Measurements from ENCODE around the gene ZNF837.
"Not testable (repeated sequence)": the region's sequence is repeated elsewhere in the genome, so short reads cannot be mapped to it uniquely, and the experiment has no call there.

ZNF837 gene

GRCh38 chr19:58395979-58396627 lies 15.3 kb upstream of the ZNF837 start:
- DNase-seq = no peak

GRCh38 chr19:58395220-58395978 lies 14.6 kb upstream of the ZNF837 start, which contains the start of gene RNF225:
Gene RNF225 (plus strand): TSS chr19:58395656. CDS start chr19:58396090, 434 bp downstream.
- DNase-seq = no peak

- no peak for DNase-seq
Observed at GRCh38 chr19:58394821-58395219, 14.0 kb upstream of the ZNF837 start.

DNA sequence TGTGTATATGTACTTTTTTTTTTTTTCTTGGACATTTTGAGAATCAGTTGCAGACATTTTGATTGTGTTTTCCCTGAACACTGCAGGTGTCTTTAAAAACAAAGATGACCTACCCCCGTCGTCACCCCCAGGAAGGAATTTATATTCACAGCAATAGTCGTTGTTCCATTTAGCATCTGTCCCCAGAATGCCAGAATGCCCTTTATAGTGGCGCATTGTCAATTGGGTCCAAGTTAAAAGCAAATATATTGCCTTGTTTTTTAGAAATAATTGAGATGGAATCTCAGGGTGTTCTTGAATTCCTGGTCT lies 12.8 kb upstream of the ZNF837 start:
- no peak for DNase-seq

GRCh38 chr19:58392945-58393724 lies 12.3 kb upstream of the ZNF837 start:
- no peak for DNase-seq

DNA sequence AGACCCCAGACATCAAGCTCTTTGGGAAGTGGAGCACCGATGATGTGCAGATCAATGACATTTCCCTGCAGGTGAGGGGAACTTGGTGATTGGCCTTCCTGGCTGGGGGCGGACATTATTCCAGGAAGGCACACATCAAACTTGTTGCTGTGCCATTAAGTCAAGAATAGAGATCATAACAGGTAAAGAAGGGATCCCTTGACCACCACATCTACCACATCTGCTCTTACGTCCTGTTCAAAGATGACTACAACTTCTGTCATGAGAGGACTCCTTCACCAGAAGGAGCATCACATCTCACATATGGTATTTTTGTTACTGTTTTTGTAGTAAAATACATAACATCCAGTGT lies 7.3 kb upstream of the ZNF837 start:
- no peak for DNase-seq

DNA sequence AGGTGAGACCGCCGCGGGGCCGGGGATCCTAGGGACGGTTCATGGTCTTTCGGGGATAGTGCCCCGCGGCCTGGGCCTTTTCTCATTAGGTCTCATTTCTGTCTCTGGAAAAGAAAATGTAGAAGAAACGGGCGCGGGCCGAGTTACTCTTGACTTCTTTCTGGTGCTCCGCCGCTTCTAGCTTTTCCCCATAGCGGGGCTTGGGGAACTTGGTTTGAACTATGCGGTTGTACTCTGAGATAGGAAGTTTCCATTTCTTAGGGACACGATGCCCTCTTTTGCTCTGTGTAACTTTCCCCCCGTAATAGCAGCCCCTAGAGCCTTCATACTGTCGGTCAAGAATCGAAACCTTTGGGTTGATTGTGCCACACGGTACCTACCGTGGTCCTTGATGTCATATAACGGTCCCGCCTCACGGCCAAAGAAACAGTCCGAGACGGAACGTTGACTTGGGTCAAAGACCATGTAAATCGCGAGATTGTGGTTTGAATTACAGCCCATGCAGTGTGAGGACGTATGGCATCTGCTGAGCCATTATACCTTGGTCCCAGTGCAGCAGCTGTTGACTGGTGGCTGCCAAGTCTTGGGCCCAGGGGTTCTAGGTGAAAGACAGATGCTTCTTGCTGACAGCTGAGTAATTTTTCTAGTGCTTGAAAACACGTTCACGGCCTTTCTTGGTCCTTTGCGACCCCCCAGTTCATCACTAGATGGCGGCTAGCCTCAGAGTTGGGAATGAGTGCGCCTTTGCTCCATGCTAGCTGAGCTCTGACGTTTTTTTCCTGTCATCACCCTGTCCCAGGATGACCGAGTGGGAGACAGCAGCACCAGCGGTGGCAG lies 6.7 kb upstream of the ZNF837 start:
- no peak for DNase-seq

DNA sequence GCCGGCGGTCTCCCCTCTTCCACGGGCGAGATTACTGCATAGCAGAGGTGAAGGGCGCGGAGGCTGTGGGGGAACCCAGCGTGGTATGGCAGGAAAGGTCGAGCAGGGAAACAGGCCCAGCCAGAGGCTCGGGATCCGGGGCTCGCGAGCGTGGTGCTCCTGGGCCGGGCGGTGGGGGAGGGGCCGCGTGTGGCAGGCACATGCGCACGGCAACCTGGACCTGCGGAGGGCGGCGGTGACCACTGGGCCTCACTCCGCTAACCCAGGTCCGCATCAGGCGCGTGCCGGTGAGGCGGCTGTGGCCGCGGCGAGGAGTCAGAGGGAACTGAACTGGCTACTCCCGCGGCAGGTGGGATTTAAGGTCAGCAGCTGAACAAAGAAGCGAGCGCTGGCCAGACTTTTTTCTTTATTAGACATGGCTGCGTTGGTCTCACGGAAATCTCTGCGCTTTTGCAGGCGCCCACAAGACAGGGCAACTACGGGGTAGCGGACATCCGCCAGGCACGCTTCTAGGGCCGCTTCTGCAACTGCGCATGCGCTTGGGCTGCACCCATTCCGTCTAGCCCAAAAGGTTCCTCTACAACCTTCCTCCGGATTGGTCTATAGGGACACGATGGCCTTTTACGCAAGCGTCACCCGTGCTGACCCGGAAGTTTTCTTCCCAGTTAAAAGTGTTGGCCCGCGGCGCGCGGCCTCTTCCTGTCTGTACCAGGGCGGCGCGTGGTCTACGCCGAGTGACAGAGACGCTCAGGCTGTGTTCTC lies 5.9 kb upstream of the ZNF837 start, which contains the start of gene RPS5:
TSS of gene RPS5 (plus strand) at position 694 of the 762 bp plus-strand sequence. CDS start 869 bp downstream, outside the sequence.
- DNase-seq = peak; percentile 99

- DNase-seq = no peak
Observed at GRCh38 chr19:58385891-58386575, 5.2 kb upstream of the ZNF837 start.

GRCh38 chr19:58385313-58385890 lies 4.6 kb upstream of the ZNF837 start:
- DNase-seq = no peak

GRCh38 chr19:58382997-58383603 lies 2.3 kb upstream of the ZNF837 start:
- DNase-seq = no peak

DNA sequence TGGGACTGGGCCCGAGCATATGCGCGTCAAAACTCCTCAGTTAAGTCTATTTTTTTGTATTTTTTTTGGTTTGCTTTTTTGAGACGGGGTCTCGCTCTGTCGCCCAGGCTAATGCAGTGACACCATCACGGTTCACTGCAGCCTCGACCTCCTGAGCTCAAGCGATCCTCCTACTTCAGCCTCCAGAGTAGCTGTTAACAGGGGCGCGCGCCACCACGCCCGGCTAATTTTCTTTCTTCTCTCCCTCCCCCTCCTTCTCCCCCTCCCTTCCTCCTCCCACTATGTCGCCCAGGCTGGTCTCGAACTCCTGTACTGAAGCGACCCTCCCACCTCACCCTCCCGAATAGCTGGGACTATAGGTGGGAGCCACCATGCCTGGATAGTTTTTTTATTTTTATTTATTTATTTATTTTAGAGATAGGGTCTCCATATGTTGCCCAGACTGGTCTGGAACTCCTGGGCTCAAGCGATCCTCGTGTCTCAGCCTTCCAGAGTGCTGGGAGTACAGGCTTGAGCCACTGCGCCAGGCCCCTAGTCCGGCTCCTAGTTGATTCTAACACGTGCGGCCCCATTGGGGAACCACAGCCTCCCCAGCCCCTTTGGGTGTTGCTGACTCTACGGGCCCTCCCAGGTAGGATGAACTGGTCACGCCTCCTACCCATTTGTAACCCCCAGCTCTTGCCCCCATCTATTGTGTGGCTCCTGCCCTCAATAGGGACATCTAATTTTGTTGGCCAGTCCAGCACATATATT lies 806 bp upstream of the ZNF837 start:
- DNase-seq = no peak

GRCh38 chr19:58380037-58380661 lies 681 bp downstream of the ZNF837 start:
- no peak for DNase-seq

DNA sequence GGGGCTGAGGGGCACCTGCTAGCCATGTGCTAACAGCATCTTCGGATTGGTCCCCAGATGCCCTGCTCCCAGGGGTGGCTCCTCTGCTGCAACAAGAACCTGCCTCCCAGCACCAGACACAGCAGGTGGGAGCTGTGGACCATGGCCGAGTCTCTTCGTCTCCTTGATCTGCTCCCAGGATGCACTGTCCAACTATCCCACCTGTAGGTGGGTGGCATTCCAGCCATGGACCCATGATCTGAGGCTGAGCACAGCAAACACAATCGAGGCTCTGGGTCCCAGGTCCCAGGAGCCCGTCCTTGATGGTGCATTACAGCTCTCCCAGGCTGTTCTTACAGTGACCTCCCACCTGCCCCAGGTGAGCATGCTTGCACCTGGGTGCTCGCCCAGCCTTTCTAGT lies 1.6 kb downstream of the ZNF837 start:
- no peak for DNase-seq

- not testable (repeated sequence) for DNase-seq
Observed at GRCh38 chr19:58376724-58377123, 4.1 kb downstream of the ZNF837 start.

DNA sequence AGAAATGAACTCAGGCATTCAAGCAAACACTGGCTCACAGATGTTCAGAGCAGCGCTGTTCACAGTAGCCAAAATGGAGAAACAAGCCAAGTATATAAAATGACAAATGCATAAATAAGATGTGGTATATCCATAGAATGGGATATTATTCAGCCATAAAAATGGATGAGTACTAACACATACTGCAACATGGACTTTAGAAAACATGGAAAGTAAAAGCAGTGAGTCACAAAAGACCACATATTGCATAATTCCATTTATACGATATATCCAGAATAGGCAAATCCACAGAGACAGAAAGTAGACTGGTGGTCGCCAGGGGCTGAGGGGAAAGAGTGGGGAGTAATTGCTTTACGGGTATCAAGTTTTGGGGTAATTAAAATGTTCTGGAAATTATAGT lies 6.6 kb downstream of the ZNF837 start:
- DNase-seq = no peak

DNA sequence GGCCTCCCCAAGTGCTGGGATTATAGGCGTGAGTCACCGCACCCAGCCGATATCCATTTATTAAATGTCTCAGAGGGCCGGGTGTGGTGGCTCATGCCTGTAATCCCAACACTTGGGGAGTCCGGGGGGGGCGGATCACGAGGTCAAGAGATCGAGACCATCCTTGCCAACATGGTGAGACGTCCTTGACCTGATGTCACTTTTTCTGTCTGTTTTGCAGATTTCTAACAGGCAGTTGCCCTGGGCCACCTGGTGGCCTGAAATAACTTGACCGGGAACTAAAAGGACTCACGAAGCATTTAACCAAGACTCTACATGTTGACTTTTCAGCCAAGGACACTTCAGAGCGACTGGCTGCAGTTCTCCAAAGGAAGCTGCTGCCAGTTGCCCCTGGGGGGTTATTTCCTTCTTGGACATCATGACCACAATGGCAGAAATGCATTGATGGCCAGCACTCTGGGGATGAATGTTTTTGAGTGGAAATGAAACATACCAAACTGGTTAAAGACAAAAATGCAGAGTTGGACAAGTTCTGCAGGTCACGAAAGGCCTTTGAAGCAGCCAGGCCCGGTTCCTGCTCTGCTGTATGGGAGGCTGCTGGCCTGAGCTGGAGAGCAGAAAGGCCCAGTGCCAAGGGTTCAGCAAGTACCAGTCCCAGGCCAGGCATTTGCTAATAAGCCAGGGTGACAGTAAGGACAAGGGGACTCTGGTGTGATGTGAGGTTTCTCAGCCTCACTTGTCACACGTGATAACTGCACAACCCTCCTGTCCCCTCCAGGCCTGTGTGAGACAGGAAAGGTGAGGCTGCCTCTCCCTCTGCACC lies 8.3 kb downstream of the ZNF837 start:
- DNase-seq = no peak

GRCh38 chr19:58368561-58369360 lies 12.1 kb downstream of the ZNF837 start:
- no peak for DNase-seq

Measured in DMS153 (cell line).